ENCODE data around the gene CPNE4.
A peak's percentile ranks its signal among the peaks of the same experiment; 100 is the strongest.

CPNE4 gene

DNA sequence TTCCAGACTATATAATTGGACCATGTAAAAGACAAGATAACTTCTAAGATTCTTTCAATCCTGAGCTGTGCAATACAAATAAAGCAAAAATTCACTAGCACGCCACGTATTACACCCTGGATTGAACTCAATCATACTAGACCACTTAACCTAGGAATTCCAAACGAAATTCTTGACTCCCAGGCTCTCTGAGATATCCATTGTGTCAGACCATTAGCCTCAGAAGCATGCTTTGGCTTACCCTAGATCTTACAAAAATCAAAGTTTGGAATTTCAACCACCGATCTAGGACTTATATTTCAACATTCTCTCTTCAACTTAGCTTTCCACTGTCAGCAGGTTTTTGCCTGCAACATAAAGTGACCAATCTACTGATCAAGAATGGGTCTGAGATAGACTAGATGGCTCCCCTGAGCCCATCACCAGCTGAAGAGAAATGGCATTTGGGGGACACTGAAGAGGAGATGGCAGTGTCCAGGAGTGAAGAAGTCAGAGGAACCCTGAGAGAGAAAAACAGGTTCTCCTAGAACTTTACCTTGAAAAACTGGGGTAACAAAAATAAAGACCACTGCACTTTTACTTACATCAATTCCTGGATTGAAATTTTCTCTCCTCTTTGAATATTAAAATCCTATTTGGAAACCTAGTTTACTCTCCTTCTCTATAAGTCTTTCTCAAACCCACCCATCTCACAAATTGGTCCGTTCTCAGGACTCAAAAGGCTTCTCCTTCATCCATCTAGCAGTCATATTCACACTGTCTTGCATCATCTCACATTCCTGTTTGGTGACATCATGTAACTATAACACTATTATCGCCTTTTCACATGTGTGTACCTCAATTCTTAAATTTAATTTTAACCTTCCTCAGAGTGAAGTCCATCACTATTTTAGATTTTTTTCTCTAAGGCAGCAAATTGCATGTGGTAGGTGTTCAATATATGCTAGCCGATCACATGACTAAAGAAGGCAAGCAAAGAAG, 18.5 kb downstream of the CPNE4 start:
- no peak overlapping the region for H3K27ac ChIP-seq
- TF ChIP-seq ZFX (IDR thresholded peaks at IDR 0.05), result no peak
- TF ChIP-seq, protein P1, sequence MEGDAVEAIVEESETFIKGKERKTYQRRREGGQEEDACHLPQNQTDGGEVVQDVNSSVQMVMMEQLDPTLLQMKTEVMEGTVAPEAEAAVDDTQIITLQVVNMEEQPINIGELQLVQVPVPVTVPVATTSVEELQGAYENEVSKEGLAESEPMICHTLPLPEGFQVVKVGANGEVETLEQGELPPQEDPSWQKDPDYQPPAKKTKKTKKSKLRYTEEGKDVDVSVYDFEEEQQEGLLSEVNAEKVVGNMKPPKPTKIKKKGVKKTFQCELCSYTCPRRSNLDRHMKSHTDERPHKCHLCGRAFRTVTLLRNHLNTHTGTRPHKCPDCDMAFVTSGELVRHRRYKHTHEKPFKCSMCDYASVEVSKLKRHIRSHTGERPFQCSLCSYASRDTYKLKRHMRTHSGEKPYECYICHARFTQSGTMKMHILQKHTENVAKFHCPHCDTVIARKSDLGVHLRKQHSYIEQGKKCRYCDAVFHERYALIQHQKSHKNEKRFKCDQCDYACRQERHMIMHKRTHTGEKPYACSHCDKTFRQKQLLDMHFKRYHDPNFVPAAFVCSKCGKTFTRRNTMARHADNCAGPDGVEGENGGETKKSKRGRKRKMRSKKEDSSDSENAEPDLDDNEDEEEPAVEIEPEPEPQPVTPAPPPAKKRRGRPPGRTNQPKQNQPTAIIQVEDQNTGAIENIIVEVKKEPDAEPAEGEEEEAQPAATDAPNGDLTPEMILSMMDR (conservative IDR thresholded peaks at IDR 0.05), result no peak

DNA sequence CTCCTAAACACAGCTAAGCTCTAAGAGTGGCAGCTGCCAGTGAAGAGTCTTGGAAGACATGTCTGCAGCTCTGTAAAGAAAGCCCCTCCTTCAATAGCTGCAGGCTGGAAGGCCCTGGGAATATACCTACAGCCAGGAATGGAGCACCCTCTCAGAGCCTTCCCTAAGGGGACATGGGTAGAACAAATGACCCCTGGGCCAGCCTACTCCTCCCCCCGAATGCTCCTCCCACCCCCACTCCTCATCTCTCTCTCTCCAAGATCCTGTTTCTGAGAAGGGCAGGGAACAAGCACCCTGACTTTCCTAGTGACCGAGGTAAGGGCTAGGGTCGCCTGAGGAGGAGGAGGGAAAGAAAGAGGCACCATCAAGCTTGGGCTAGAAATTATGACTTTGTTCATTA, 20.7 kb downstream of the CPNE4 start:
- TF ChIP-seq, protein P1 (conservative IDR thresholded peaks at IDR 0.05), result no peak
- no peak for TF ChIP-seq ZFX (IDR thresholded peaks at IDR 0.05)
- no peak overlapping the region for H3K27ac ChIP-seq

DNA sequence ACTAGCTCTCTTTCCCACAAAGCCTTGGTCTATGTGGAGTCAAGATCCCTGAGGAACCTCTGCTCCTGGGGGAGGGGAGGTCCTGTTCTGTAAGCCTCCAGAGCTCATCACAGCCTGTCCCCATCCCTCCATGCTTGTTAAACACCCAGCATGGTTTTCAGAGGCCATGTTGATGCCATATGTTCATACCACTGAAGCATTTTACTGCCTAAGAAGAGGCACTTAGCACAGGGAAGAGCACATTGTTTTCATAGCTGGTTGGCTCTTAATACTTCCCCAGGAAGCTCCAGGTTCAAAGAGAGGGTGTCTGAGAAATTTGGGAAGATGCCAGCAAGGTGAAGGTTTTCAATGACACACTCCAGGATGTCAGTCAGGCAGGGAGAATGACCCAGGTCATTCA, 25.6 kb downstream of the CPNE4 start:
- TF ChIP-seq, protein P1 (conservative IDR thresholded peaks at IDR 0.05), result no peak
- H3K27ac ChIP-seq, result no peak overlapping the region

DNA sequence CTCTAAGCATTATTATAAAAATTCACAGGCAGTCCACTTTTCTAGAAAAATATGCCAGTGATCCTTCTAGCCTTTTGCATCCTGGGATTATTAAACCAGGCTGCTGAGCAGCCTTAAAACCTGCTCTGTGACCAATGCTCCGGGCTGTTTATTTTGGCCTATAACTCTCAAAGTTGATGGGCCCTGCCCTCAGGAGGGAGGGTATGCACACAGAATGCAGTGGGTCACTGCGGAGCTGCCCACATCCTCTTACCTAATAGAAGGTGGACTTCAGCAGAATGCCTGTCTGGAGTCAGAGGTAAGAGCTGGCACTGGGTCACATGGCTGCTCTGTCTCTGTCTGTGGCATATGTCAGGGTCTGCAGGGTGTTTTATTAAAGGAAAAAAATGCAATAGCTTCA, 26.0 kb downstream of the CPNE4 start:
- no peak overlapping the region for H3K27ac ChIP-seq
- TF ChIP-seq, protein P1 (conservative IDR thresholded peaks at IDR 0.05), result no peak
- no peak for TF ChIP-seq ZFX (IDR thresholded peaks at IDR 0.05)

DNA sequence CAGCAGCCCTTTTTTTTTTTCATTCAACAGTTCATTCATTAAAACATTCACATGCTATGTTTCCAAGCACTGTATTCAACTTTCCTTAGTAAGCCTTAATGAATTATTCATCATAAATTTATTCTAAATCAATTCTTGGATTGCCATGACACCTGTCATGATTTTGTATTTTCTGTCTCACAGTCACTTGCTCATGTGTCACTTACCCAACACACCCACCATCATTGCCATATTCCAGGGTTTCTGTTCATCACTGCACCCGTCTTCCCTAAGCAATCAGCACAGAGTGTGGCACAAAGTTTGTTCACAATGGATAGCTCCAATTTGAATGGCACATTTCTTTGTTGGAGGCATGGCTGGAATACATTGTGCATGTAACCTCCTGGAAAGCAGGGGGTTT, 27.2 kb downstream of the CPNE4 start:
- H3K27ac ChIP-seq, result no peak overlapping the region
- no peak for TF ChIP-seq ZFX (IDR thresholded peaks at IDR 0.05)
- TF ChIP-seq, protein P1 (conservative IDR thresholded peaks at IDR 0.05), result no peak

DNA sequence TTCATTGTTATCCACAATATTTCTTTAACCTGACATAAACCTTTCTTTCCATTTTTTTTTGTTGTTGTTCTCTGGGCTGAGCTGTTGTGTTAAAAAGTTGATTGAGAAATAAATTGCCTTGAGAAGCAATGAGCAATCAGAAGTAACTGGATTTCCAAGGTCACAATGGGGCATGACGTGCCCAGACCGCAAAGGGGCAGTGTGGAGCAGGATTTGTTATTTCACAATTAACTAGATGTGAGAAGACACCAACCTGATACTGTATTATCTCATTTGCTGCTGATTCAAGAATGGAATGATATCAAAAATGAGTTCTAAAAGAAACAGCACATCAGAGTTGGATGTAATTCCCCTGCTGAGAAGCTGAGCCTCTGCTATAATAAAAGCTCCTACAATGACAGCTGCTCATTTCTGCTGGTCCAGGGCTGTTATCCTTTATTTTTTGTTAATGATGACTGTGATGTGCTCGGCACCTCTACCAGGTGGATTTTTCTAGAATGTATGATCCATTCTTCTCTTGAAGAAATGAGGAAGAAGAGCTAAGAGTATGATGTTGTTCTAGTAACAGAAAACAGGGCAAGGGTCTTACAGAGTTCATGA, 28.1 kb downstream of the CPNE4 start:
- TF ChIP-seq, protein P1 (conservative IDR thresholded peaks at IDR 0.05), result peak; percentile 91
- no peak for TF ChIP-seq ZFX (IDR thresholded peaks at IDR 0.05)
- H3K27ac ChIP-seq, result no peak overlapping the region

DNA sequence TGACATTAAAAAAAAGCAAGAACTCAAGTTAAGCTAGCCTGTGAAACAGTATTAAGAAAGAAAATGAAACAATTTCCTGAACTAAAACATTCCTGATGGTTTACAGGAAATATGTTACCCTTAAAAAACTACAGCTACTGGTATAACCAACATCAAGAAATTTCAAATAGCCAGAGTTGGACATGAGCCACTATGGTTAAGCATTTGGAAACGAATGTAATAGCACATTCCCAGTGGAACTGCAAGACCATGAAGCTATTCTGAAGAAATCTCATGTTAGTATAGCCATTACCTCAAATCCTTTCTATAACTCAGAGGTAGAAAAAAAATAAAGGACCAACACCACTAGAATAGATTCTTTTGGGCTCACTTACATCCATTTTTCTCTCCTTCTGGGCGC, 30.2 kb downstream of the CPNE4 start:
- TF ChIP-seq, protein P1 (conservative IDR thresholded peaks at IDR 0.05), result no peak
- no peak for TF ChIP-seq ZFX (IDR thresholded peaks at IDR 0.05)

More for the DNA sequence above, 30.2 kb downstream of the CPNE4 start:
- no peak overlapping the region for H3K27ac ChIP-seq
